Activated CD4-positive, alpha-beta T cell treated with anti-CD3 and anti-CD28 coated beads, Interleukin-2, amount 10 ng/mL, durations not matched to agents 7 days and 5 days (primary cell): ENCODE results near the gene ALOX5AP. TPM values are rescaled to one million over a fixed set of nuclear protein-coding genes. Genes with fewer than 3 reads are reported as not detected.

Experiments
- CTCF ChIA-PET: fragments of 350-600 bp; sonication (Branson Sonifier 250); formaldehyde crosslinking; loops from one replicate; lab custom pipeline; 2021; ENCODE audit warnings: antibody characterized with exemption; lab: Charles Lee
- POLR2A ChIA-PET: fragments of 350-600 bp; sonication (Branson Sonifier 250); formaldehyde crosslinking; loops from one replicate; lab custom pipeline; 2021; ENCODE audit warnings: antibody characterized with exemption; lab: Charles Lee
- DNase-seq: peaks from one replicate; pipeline ENCODE4 v3.0.0-alpha.2; 2020
- H3K27ac Mint-ChIP-seq: one replicate; pipeline ENCODE4 v1.8.0; 2021; ENCODE audit warnings: mild to moderate bottlenecking, moderate library complexity, mixed read lengths
- H3K27me3 Mint-ChIP-seq: one replicate; pipeline ENCODE4 v1.8.0; 2021; ENCODE audit warnings: mixed read lengths
- H3K36me3 Mint-ChIP-seq: one replicate; pipeline ENCODE4 v1.8.0; 2021; ENCODE audit warnings: low read depth, mixed read lengths
- H3K4me1 Mint-ChIP-seq: one replicate; pipeline ENCODE4 v1.8.0; 2021; ENCODE audit warnings: mixed read lengths
- H3K4me3 Mint-ChIP-seq: one replicate; pipeline ENCODE4 v1.8.0; 2021; ENCODE audit warnings: mild to moderate bottlenecking, moderate library complexity, mixed read lengths
- H3K9me3 Mint-ChIP-seq: one replicate; pipeline ENCODE4 v1.8.0; 2021; ENCODE audit warnings: mixed read lengths
- total RNA-seq, 2 experiments: library from RNA; stranded (reverse); gene quantifications; one replicate each; pipeline ENCODE4 v1.2.3, GENCODE V29; 2021

The ALOX5AP gene
- total RNA-seq, 2 experiments from 2014 or later, result 66.4 to 88.7 TPM

DNA sequence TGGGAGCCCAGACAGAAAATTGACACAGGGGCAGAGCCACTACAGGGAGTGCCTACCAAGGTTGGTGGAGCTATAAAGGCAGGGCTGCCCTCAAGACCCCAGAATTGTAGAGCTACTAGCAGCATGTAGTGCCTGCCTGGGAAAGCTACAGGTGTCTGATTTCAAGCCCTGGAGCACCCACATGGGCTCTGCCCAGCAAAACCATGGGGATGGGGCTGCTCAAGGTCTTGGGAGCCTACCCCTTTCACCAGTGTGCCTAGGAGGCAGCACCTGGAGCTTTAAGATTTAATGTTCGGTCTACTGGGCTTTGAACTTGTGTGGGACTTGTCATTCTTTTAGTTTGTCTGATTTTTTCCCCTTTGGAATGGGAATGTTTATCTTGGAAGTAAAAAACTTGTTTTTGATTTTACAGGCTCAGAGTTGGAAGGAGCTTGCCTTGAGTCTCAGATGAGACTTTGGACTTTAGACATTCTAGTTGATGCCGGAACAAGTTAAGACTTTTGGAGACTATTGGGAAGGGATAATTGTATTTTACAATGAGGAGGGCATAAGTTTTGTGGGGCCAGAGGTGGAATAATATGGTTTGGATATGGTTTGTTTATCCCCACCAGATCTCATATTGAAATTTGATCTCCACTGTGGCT lies 45.1 kb downstream of the ALOX5AP start:
- Mint-ChIP-seq H3K9me3 (peaks cover 8% of the 10 kb centered on the region), H3K4me3 (no peak overlapping the region), H3K27me3 (peaks cover 21% of the 10 kb centered on the region), H3K27ac (no peak overlapping the region), H3K36me3 (peaks cover 5% of the 10 kb centered on the region), H3K4me1 (no peaks in the 10 kb centered on the region)
- no peak for DNase-seq
- CTCF ChIA-PET, result interaction anchor here (0.7 to 2.8 kb wide), 2 partner anchors 8 to 44 kb away, joined by 3 to 9 read pairs; no protein-coding TSS in a partner anchor
- POLR2A ChIA-PET, result interaction anchor here (0.6 kb wide), 1 partner anchor 85 kb away, joined by 4 read pairs; no protein-coding TSS in a partner anchor

DNA sequence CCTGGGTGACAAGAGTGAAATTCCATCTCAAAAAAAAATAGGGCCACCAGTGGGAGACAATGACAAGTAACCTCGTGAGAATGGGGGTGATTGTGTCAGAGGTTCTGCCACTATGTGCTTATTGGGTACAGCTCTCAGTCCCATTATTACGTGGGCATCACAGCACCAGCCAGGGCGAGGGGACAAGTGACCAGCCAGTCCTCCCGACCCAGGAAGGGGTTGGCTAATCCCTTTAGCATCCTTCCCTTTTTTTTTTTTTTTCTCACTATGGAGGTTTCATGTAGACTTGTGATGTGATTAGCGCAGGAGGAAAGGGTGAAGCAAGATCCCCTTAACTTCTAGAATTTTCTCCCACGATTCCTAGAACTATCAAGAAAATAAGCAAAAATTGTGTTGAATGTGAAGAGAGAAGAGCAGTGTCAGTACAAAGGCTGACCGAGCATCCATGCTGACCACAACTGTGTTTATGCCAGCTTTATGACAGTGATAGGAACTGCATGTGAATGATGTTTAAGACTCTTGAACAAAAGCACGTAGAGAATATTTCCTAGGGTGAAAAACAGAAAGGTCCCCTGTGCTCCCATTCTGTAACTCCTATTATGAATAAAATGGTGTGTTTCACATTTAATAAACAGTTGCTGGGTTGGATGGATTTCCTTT lies 50.0 kb downstream of the ALOX5AP start:
- Mint-ChIP-seq H3K4me3 (no peak overlapping the region), H3K27me3 (no peaks in the 10 kb centered on the region), H3K27ac (no peak overlapping the region), H3K4me1 (no peaks in the 10 kb centered on the region), H3K36me3 (peaks cover 5% of the 10 kb centered on the region), H3K9me3 (peaks cover 8% of the 10 kb centered on the region)
- POLR2A ChIA-PET, result no interaction called here
- DNase-seq, result no peak
- CTCF ChIA-PET, result no interaction called here

- Mint-ChIP-seq H3K4me1 (no peaks in the 10 kb centered on the region), H3K36me3 (peaks cover 5% of the 10 kb centered on the region), H3K27ac (no peak overlapping the region), H3K27me3 (no peaks in the 10 kb centered on the region), H3K4me3 (no peak overlapping the region), H3K9me3 (peaks cover 4% of the 10 kb centered on the region)
- CTCF ChIA-PET, result interaction anchor here (1.3 to 2.2 kb wide), 2 partner anchors 10 to 21 kb away, joined by 3 to 12 read pairs; no protein-coding TSS in a partner anchor
- no peak for DNase-seq
- POLR2A ChIA-PET, result no interaction called here
These were observed 51.3 kb downstream of the ALOX5AP start for GRCh38 chr13:30786648-30787047.

DNA sequence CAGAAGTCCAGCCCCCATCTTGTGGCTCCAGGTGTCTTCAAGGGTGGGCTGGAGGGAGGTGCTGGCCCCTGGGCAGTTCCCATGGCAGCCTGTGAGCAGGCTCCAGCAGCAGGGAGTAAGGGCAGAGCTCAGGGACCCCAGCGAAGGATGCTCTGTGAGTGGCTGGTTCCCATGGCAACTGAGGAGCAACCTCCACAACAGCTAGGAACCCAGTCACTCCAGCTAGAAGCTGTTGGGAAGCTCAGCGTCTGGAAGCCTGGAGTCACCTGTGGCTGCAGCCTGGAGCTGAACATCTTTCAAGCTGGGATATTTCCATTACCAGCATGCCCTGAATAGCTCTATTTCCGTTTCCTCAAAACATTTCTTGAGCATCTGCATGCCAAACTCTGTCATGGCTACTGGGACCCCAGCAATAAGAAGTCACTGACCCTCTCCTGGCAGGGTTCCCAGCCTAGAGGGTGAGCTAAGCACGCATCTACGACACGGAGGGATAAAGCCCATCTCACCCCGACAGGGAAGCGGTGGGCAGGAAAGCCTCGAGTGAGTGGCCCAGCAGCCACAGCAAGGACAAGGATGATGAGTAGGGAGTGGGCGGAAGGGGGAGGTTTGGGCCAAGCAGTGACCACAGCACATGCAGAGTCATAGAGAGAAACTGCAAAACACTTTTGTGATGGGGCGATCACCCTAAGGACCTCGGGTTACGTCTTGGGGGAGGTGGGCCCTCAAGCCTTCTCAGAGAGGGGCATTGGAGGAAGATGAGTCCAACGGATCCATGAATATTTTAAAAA lies 52.6 kb downstream of the ALOX5AP start:
- DNase-seq, result no peak
- Mint-ChIP-seq H3K27me3 (no peaks in the 10 kb centered on the region), H3K9me3 (no peaks in the 10 kb centered on the region), H3K4me1 (no peaks in the 10 kb centered on the region), H3K4me3 (no peak overlapping the region), H3K27ac (no peak overlapping the region), H3K36me3 (no peaks in the 10 kb centered on the region)
- CTCF ChIA-PET, result interaction anchor here (0.7 to 2.2 kb wide), 4 partner anchors 8 to 205 kb away, joined by 3 to 12 read pairs (median 6); no protein-coding TSS in a partner anchor
- POLR2A ChIA-PET, result no interaction called here

GRCh38 chr13:30789166-30789862 lies 54.0 kb downstream of the ALOX5AP start:
- ChIA-PET POLR2A (no interaction called here), CTCF (interaction anchor here (0.5 to 2.0 kb wide), 4 partner anchors 10 to 231 kb away, joined by 3 to 9 read pairs (median 4); no protein-coding TSS in a partner anchor)
- Mint-ChIP-seq H3K27ac (no peak overlapping the region), H3K36me3 (no peaks in the 10 kb centered on the region), H3K4me3 (no peak overlapping the region), H3K27me3 (no peaks in the 10 kb centered on the region), H3K4me1 (peaks cover 2% of the 10 kb centered on the region), H3K9me3 (no peaks in the 10 kb centered on the region)
- no peak for DNase-seq

GRCh38 chr13:30790592-30790991 lies 55.2 kb downstream of the ALOX5AP start:
- Mint-ChIP-seq H3K36me3 (no peaks in the 10 kb centered on the region), H3K27me3 (no peaks in the 10 kb centered on the region), H3K4me1 (peaks cover 13% of the 10 kb centered on the region), H3K9me3 (no peaks in the 10 kb centered on the region), H3K4me3 (no peak overlapping the region), H3K27ac (no peak overlapping the region)
- POLR2A ChIA-PET, result no interaction called here
- no peak for DNase-seq
- CTCF ChIA-PET, result interaction anchor here (1.7 kb wide), 1 partner anchor 12 kb away, joined by 4 read pairs; no protein-coding TSS in a partner anchor

GRCh38 chr13:30791354-30792001 lies 56.1 kb downstream of the ALOX5AP start:
- Mint-ChIP-seq H3K9me3 (no peaks in the 10 kb centered on the region), H3K4me1 (peaks cover 22% of the 10 kb centered on the region), H3K27ac (no peak overlapping the region), H3K27me3 (no peaks in the 10 kb centered on the region), H3K4me3 (no peak overlapping the region), H3K36me3 (no peaks in the 10 kb centered on the region)
- POLR2A ChIA-PET, result no interaction called here
- DNase-seq, result no peak
- CTCF ChIA-PET, result interaction anchor here (1.7 to 2.0 kb wide), 3 partner anchors 11 to 25 kb away, joined by 4 to 14 read pairs (median 7); no protein-coding TSS in a partner anchor

DNA sequence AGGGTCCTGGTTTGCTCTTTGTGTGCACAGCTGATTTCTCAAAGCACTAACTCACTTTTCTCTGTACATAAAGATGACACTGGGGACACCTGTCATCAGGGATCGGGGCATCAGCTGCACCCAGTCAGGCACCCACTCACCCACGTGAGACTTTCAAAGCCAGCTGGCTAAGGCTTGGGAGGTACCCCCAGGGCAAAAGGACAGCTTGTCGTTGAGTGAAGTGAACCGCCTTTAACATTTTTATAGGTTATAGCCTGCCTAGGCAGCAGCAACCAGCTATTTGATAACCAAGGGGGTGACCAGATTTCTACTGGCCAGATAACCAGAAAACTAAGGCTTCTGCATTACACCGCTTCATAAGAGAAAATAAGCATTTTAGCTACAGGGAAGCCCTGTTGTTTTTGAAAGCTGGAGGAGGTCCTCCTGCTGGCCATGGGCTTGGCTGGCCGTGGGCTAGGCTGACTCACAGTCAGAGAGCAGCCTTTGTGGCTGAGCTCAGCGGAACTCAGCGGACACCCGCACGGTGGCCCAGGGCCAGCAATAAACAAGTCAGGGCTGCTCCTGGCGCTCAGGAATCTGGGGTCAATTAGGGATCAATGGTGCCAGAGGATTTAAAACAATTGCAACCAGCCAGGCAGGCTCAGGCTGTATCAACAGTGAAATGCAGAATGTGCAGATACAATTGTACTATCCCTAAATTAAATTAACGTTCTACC lies 57.1 kb downstream of the ALOX5AP start:
- CTCF ChIA-PET, result interaction anchor here (0.6 to 2.0 kb wide), 5 partner anchors 11 to 259 kb away, joined by 3 to 14 read pairs (median 4); no protein-coding TSS in a partner anchor
- no peak for DNase-seq
- POLR2A ChIA-PET, result no interaction called here

DNA sequence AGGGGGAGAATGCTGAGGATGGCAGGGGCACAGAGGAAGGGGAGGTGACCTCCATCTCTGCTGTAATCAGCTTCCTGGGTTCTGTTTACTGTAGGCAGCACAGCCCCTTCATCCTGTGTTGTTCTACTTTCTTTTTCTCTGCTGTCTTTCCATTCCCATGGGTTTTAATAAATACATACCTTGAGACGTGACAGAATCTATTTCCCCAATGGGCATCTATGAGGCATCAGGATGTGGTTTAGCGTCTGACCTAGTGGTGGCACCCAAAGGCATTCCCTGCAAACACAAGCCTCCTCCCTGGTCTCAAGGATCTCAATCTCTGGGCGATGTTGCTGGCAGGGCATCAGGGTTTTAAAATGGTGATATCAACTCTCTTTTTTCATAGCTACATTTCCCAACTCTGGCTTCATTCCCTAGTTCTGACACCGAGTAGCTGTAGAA lies 60.8 kb downstream of the ALOX5AP start:
- Mint-ChIP-seq H3K9me3 (no peaks in the 10 kb centered on the region), H3K27me3 (no peaks in the 10 kb centered on the region), H3K4me1 (peaks cover 32% of the 10 kb centered on the region), H3K27ac (peak overlapping the region; percentile 90), H3K36me3 (no peaks in the 10 kb centered on the region), H3K4me3 (peak overlapping the region; percentile 36)
- CTCF ChIA-PET, result interaction anchor here (0.6 to 2.7 kb wide), 8 partner anchors 8 to 125 kb away, joined by 3 to 12 read pairs (median 6); no protein-coding TSS in a partner anchor
- POLR2A ChIA-PET, result interaction anchor here (0.6 kb wide), 1 partner anchor 111 kb away, joined by 7 read pairs; no protein-coding TSS in a partner anchor
- peak; percentile 14 for DNase-seq

More for the DNA sequence above, 57.1 kb downstream of the ALOX5AP start:
- Mint-ChIP-seq H3K36me3 (no peaks in the 10 kb centered on the region), H3K4me1 (peaks cover 29% of the 10 kb centered on the region), H3K27me3 (no peaks in the 10 kb centered on the region), H3K4me3 (no peak overlapping the region), H3K9me3 (no peaks in the 10 kb centered on the region), H3K27ac (no peak overlapping the region)

DNA sequence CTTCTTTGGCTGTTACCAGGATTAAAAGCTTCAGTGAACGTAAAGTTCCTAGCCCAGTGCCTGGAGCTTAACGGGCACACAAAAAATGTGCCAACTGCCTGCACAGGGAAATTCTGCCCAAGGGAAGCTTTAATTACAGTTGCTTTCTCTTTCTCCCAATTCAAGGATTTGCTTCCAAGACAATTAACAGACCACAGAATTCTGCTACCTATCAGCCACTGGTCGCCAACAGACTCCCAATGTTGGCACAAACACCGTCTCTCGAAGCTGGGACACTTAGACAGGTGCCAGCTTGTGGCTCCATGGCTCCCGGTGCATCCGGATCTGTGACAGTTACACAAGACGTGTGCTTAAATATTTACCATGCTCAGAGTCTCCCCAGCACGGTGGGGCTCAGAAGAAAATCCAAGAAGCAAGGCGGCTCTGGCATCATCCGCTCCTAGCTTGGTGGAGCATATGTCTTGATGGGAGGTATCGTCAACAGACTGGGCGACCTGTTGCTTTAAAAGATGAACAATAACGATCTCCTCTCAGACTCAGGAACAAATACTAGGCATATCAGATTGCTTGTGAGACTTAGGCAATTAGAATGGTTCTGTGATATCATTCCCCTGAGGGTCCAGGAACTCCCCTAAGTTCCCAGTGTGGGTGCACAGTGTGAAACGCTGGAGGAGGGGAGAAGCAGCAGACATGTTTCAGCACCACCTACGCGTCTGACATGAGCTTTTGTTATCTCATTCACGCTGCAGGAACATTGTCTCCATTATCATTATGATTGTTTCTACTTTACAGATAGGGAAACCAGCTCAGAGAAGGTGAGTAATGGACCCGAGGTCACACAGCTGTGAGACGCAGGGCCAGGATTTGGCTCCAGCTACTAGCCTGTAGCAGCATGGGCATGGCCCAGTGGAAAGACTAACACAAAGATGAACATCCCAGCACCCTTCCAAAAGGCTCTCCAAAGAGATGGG lies 61.6 kb downstream of the ALOX5AP start:
- H3K36me3 Mint-ChIP-seq, result no peaks in the 10 kb centered on the region
- CTCF ChIA-PET, result interaction anchor here (0.6 to 2.7 kb wide), 9 partner anchors 8 to 126 kb away, joined by 3 to 12 read pairs (median 5); no protein-coding TSS in a partner anchor
- peak overlapping the region; percentile 90 for H3K27ac Mint-ChIP-seq
- peaks cover 32% of the 10 kb centered on the region for H3K4me1 Mint-ChIP-seq
- POLR2A ChIA-PET, result interaction anchor here (0.6 kb wide), 1 partner anchor 111 kb away, joined by 7 read pairs; no protein-coding TSS in a partner anchor
- DNase-seq, result no peak
- H3K4me3 Mint-ChIP-seq, result no peak overlapping the region
- H3K9me3 Mint-ChIP-seq, result no peaks in the 10 kb centered on the region
- no peaks in the 10 kb centered on the region for H3K27me3 Mint-ChIP-seq
